Transverse colon (tissue), 4 donors: ENCODE measurements around the gene LRFN2. TPM values are rescaled to one million over a fixed set of nuclear protein-coding genes. Genes with fewer than 3 reads are reported as not detected.

Experiments used
- DNase-seq: peaks from one replicate; pipeline ENCODE4 v3.0.0-alpha.2; 2019
- H3K27ac ChIP-seq, 4 donors: fragments of 200-600 bp; sonication (generic); 2 replicates each; pipeline ENCODE4 v1.5.1; 2016 to 2018; ENCODE audit warnings: inconsistent platforms in 4 of 4
- H3K27me3 ChIP-seq: fragments of 200-600 bp; sonication (generic); 2 replicates; pipeline ENCODE4 v1.5.1; 2017; ENCODE audit warnings: inconsistent platforms
- H3K36me3 ChIP-seq, 4 donors: fragments of 200-600 bp; sonication (generic); 2 replicates each; pipeline ENCODE4 v1.5.1; 2017 to 2019; ENCODE audit warnings: inconsistent platforms in 4 of 4
- H3K4me1 ChIP-seq, 4 donors: fragments of 200-600 bp; sonication (generic); 2 replicates each; pipeline ENCODE4 v1.5.1; 2017 to 2020; ENCODE audit warnings: inconsistent platforms in 4 of 4
- H3K4me3 ChIP-seq, 4 donors: fragments of 200-600 bp; sonication (generic); 1 replicate in 1 of 4; 2 replicates in 3 of 4; pipeline versions ENCODE4 v1.5.1 to v1.6.1; 2017 to 2019; ENCODE audit warnings: inconsistent platforms in 4 of 4
- H3K9me3 ChIP-seq, 2 donors: fragments of 200-600 bp; sonication (generic); 2 replicates each; pipeline ENCODE4 v1.5.1; 2017 to 2019; ENCODE audit warnings: inconsistent platforms in 2 of 2
- EP300 ChIP-seq: sonication (generic); formaldehyde crosslinking; IDR thresholded peaks from one replicate; pipeline ENCODE4 v1.6.1; 2017; ENCODE audit warnings: antibody characterized with exemption, low read depth
- POLR2A ChIP-seq: fragments of 450-650 bp; IDR thresholded peaks from one replicate; pipeline ENCODE4 v1.6.1; 2016; ENCODE audit warnings: antibody characterized with exemption, mild to moderate bottlenecking, moderate library complexity
- POLR2AphosphoS5 ChIP-seq, 3 donors: sonication (generic); formaldehyde crosslinking; IDR thresholded peaks; one replicate each; pipeline ENCODE4 v1.6.1; 2016; ENCODE audit warnings: antibody characterized with exemption in 3 of 3
- WGBS, 2 donors: methylation state at CpG; one replicate each; pipeline ENCODE4 v1.1.5; 2018; ENCODE audit warnings: low coverage in 1 of 2; 5-methylcytosine and 5-hydroxymethylcytosine counted together
- in situ Hi-C, 4 donors: fragments of 200-750 bp; cut with MboI; loops; one replicate each; pipeline versions ENCODE4 v1.15.0 to v1.15.1; 2017; ENCODE audit warnings: low sequenced_read_pairs in 3 of 4, low pct_ligation_motif_present in 1 of 4, low pct_unique_long_range_greater_than_20kb in 1 of 4
- intact Hi-C: fragments of 100-400 bp; cut with DNase I; formaldehyde crosslinking; loops from one replicate; pipeline ENCODE4 v1.15.1; 2023; ENCODE audit warnings: low total_unique reads
- total RNA-seq, 4 donors: library from RNA; depleted of rRNA; stranded (reverse); fragments of >200 nt; gene quantifications; one replicate each; pipeline ENCODE4 v1.1.0, GENCODE V29; 2016
- TF ChIP-seq, protein P1 (sequence below), 5 experiments: fragments of 200-600 bp in 3 of 5; fragments of 450-650 bp in 2 of 5; sonication (generic) in 3 of 5; IDR thresholded peaks; 1 replicate in 2 of 5; 2 replicates in 3 of 5; pipeline ENCODE4 v1.5.1; 2016 to 2017; ENCODE audit warnings: antibody characterized with exemption in 5 of 5, inconsistent platforms in 3 of 5, mild to moderate bottlenecking in 2 of 5, moderate library complexity in 1 of 5

LRFN2 gene
- total RNA-seq, 4 donors from 2014 or later: 0.40 to 0.41 TPM; not detected in 2

DNA sequence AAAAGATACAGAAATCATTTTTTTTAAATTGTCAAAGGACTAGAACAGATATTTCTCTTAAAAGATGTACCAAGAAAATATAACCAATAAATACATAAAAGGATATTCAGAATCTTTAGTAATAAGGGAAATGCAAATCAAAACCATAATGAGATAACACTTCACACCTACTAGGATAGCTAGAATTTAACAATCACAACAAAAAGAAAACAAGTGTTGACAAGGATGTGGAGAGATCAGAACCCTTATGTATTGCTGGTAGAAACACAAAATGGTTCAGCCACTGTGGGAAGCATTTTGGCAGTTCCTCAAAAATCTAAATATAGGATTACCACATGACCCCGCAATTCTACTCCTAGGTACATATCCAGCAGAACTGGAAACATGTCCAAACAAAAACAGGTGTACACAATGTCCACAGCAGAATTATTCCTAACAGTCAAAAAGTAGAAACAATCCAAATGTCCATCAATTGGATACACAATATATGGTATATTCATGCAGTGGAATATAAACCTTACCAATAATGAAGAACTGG lies 211.0 kb downstream of the LRFN2 start:
- no peak overlapping the region for H3K4me3 ChIP-seq
- intact Hi-C loops: no loop called here
- H3K27ac ChIP-seq: no peak overlapping the region
- no peaks in the 10 kb centered on the region for H3K27me3 ChIP-seq
- H3K4me1 ChIP-seq: no peaks in the 10 kb centered on the region
- no peaks in the 10 kb centered on the region for H3K9me3 ChIP-seq
- no peaks in the 10 kb centered on the region for H3K36me3 ChIP-seq
- TF ChIP-seq, protein P1, sequence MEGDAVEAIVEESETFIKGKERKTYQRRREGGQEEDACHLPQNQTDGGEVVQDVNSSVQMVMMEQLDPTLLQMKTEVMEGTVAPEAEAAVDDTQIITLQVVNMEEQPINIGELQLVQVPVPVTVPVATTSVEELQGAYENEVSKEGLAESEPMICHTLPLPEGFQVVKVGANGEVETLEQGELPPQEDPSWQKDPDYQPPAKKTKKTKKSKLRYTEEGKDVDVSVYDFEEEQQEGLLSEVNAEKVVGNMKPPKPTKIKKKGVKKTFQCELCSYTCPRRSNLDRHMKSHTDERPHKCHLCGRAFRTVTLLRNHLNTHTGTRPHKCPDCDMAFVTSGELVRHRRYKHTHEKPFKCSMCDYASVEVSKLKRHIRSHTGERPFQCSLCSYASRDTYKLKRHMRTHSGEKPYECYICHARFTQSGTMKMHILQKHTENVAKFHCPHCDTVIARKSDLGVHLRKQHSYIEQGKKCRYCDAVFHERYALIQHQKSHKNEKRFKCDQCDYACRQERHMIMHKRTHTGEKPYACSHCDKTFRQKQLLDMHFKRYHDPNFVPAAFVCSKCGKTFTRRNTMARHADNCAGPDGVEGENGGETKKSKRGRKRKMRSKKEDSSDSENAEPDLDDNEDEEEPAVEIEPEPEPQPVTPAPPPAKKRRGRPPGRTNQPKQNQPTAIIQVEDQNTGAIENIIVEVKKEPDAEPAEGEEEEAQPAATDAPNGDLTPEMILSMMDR (IDR thresholded peaks at IDR 0.05): no peak
- no peak for TF ChIP-seq POLR2AphosphoS5 (IDR thresholded peaks at IDR 0.05)
- no peak for TF ChIP-seq POLR2A
- no peak for TF ChIP-seq EP300
- DNase-seq: no peak
- WGBS, 2 donors: 76 to 80% methylated on average over 1 of the region's 1 CpG
- in situ Hi-C loops: no loop called here

- H3K27ac ChIP-seq: no peak overlapping the region
- in situ Hi-C loops (no loop called here), intact Hi-C loops (no loop called here)
- DNase-seq: no peak
- no peaks in the 10 kb centered on the region for H3K9me3 ChIP-seq
- H3K27me3 ChIP-seq: no peaks in the 10 kb centered on the region
- H3K4me3 ChIP-seq: no peak overlapping the region
- TF ChIP-seq EP300 (no peak), POLR2A (no peak)
- H3K36me3 ChIP-seq: no peaks in the 10 kb centered on the region
- no peaks in the 10 kb centered on the region for H3K4me1 ChIP-seq
These were observed 213.9 kb downstream of the LRFN2 start for GRCh38 chr6:40373267-40373666.

DNA sequence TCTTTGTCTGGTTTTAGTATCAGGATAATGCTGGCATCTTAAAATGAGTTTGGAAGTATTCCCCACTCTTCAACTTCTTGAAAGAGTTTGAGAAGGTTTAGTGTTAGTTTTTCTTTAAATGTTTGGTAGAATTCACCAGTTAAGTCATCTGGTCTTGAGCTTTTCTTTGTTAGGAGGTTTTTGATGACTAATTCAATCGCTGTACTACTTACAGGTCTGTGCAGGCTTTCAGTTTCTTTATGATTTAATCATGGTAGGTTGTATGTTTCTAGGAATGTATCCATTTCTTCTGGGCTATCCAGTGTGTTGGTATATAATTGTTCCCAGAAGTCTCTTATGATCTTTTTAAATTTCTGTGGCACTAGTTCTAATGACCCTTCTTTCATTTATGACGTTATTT lies 215.5 kb downstream of the LRFN2 start:
- in situ Hi-C loops (no loop called here), intact Hi-C loops (no loop called here)
- no peaks in the 10 kb centered on the region for H3K36me3 ChIP-seq
- H3K9me3 ChIP-seq: peaks cover 0 to 2% of the 10 kb centered on the region in 2 donors
- no peaks in the 10 kb centered on the region for H3K4me1 ChIP-seq
- WGBS, 2 donors: 66 to 74% methylated on average over 2 of the region's 2 CpGs
- no peak overlapping the region for H3K27ac ChIP-seq
- DNase-seq: no peak
- no peak overlapping the region for H3K4me3 ChIP-seq
- no peaks in the 10 kb centered on the region for H3K27me3 ChIP-seq
- TF ChIP-seq, protein P1 (IDR thresholded peaks at IDR 0.05): no peak
- TF ChIP-seq POLR2A (no peak), POLR2AphosphoS5 (IDR thresholded peaks at IDR 0.05) (no peak), EP300 (no peak)

DNA sequence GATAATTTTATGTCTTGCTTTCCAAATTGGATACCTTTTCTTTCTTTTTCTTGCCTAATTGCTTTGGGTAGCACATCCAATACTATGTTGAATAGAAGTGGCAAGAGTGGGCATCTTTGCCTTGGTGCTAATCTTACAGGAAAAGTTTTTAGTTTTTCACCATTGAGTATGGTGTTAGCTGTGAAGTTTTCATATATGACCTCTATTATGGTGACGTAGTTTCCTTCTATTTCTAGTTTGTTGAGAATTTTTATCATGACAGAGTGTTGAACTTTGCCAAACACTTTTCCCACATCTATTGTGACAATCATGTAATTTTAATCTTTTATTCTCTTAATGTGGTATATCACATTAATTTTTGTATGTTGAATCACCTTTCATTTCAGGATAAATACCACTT lies 216.1 kb downstream of the LRFN2 start:
- in situ Hi-C loops: no loop called here
- 91 to 100% methylated on average over 1 of the region's 1 CpG for WGBS, 2 donors
- H3K27ac ChIP-seq: no peak overlapping the region
- peaks cover 0 to 6% of the 10 kb centered on the region in 2 donors for H3K9me3 ChIP-seq
- H3K4me1 ChIP-seq: no peaks in the 10 kb centered on the region
- TF ChIP-seq POLR2A (no peak), EP300 (no peak), POLR2AphosphoS5 (IDR thresholded peaks at IDR 0.05) (no peak)
- TF ChIP-seq, protein P1 (IDR thresholded peaks at IDR 0.05): no peak
- H3K4me3 ChIP-seq: no peak overlapping the region
- no peak for DNase-seq
- H3K27me3 ChIP-seq: no peaks in the 10 kb centered on the region
- intact Hi-C loops: no loop called here
- no peaks in the 10 kb centered on the region for H3K36me3 ChIP-seq

GRCh38 chr6:40369891-40370290 lies 217.3 kb downstream of the LRFN2 start:
- no peak overlapping the region for H3K4me3 ChIP-seq
- WGBS, 2 donors: 14 to 24% methylated on average over 1 of the region's 1 CpG
- H3K4me1 ChIP-seq: no peaks in the 10 kb centered on the region
- H3K27ac ChIP-seq: no peak overlapping the region
- intact Hi-C loops (no loop called here), in situ Hi-C loops (no loop called here)
- H3K9me3 ChIP-seq: peaks cover 0 to 6% of the 10 kb centered on the region in 2 donors
- no peaks in the 10 kb centered on the region for H3K27me3 ChIP-seq
- TF ChIP-seq POLR2A: no peak
- TF ChIP-seq EP300: no peak
- TF ChIP-seq POLR2AphosphoS5 (IDR thresholded peaks at IDR 0.05): no peak
- TF ChIP-seq, protein P1 (IDR thresholded peaks at IDR 0.05): no peak
- DNase-seq: no peak
- H3K36me3 ChIP-seq: no peaks in the 10 kb centered on the region
